Amniotic stem cell (primary cell): ENCODE data around the gene BDP1.
"Not testable (repeated sequence)": the region's sequence is repeated elsewhere in the genome, so short reads cannot be mapped to it uniquely, and the experiment has no call there.

Source experiments
- DNase-seq: peaks from one replicate; lab custom pipeline; 2025; lab: John Stamatoyannopoulos, UW

Gene BDP1

DNA sequence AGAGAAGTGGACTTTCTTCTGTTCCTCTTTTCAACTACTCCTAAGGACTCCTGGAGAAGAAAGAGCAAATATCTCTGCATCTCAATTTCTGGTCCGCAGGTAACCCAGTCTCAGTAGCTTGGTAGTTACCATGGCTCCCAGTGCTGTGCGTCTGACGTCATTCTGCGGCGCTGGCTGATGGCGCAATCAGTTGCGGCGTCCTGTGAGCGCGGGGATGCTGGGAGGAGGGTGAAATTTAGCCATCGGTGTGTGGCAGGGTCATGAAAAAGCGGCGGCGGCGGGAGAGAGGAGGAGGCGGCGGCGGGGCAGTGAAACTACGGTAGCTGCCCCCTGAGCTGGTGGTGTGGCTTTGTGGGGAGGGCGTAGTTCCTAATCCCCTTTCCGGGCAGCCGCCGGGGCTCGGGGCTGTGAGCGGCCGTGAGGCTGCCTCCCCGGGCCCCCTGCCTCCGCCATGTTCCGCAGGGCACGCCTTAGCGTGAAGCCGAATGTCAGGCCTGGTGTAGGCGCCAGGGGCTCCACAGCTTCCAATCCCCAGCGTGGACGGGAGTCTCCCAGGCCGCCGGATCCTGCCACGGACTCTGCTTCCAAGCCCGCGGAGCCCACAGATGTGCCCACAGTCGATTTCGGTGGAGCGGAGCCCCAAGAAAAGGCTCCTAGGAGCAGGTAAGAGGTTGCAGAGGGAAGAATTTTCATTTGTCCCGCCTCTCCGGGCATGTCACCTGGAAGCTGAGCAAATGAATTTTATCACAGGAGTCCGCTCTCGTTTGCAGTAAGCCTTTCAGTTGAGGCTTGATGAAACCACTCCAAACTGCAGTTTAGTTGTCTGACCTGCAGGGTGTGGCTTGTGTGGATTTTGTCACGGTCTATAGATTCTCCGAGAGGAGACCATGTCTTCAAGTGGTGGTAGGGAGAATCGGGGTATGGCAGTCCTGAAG, at the start of gene BDP1:
BDP1 (plus strand) TSS at position 225 of the 935 bp plus-strand sequence; CDS start at position 452, 227 bp downstream.
- DNase-seq: peak; percentile 69

GRCh38 chr5:71410088-71410487, 45.4 kb upstream of the BDP1 start:
- DNase-seq: not testable (repeated sequence)

DNA sequence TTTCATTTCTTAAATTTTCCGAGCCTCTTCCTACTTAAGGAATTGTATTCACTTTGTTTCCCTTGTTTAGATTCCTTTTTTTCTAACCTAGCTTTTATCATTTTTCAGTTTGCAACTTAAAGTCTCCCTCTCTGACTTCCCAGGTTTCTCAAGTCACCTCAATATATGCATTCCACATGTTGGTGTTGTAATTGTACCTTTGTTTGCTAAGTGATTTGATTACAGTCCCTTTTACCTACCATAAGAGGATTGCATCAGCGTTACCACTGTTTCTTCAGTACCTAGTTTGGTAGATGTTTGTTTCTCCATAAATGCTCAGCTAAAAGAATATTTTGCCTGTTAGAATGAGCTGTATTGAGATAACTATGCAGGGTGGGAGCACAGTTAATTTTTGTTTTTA, 39.8 kb upstream of the BDP1 start:
- DNase-seq: not testable (repeated sequence)

DNA sequence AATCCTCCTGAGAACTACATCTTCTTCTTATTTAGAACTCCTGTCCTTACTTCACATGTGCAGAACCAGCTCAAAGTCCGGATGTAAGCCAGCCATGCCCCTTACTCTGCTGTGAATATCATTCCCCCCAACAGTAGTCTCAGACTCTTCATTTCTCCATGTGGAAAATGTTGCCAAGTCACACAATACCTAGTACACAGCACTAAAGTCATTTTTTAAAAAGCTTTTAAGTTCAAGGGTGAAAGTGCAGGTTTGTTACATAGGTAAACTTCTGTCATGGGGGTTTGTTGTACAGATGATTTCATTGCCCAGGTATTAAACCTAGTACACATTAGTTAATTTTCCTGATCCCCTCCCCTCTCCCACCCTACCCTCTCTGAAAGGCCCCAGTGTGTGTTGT, 37.4 kb upstream of the BDP1 start:
- DNase-seq: not testable (repeated sequence)

- not testable (repeated sequence) for DNase-seq
Observed at GRCh38 chr5:71421278-71421677, 34.2 kb upstream of the BDP1 start.

- DNase-seq: not testable (repeated sequence)
Observed at GRCh38 chr5:71423896-71424295, 31.6 kb upstream of the BDP1 start.

GRCh38 chr5:71426686-71427474, 28.6 kb upstream of the BDP1 start:
- not testable (repeated sequence) for DNase-seq

DNA sequence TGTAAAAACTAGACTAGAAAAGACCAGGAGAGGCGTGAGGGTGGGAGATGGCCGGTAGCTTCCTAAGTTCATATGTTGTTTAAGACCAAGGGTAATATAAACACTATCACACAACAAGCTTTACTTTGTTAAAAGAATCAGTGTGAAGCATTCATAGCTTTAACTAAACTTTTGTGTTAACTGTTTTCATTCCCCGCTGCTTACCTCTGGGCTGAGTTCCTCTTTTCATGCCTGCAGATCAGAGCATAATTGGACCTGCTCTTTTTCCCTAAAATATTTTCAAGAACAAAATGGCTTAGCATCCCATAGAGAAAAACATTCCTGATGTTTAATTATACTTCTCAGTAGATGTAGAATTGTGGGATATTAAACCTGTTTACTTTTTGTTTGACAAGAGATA, 23.0 kb upstream of the BDP1 start:
- DNase-seq: not testable (repeated sequence)

DNA sequence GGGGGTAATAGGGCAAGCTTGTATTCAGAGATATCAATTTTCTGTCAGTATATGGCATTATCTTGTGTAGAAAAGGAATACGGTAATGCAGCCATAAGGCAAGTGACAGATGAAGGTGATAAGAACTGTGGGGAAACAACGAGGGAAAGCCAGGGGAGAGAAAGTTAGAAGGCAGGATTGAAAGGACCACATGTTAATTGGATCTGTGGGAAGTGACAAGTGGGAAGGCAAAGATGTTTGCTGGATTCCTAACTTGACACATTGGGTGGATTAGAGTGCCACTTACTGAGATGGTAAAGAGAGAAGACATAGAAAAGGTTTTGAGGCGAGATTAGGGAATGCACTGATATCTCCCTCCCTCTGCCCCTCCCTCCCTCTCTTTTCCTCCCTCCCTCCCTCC, 20.6 kb upstream of the BDP1 start:
- DNase-seq: not testable (repeated sequence)

GRCh38 chr5:71441564-71441963, 13.9 kb upstream of the BDP1 start:
- not testable (repeated sequence) for DNase-seq

GRCh38 chr5:71443891-71444290, 11.6 kb upstream of the BDP1 start:
- DNase-seq: not testable (repeated sequence)

DNA sequence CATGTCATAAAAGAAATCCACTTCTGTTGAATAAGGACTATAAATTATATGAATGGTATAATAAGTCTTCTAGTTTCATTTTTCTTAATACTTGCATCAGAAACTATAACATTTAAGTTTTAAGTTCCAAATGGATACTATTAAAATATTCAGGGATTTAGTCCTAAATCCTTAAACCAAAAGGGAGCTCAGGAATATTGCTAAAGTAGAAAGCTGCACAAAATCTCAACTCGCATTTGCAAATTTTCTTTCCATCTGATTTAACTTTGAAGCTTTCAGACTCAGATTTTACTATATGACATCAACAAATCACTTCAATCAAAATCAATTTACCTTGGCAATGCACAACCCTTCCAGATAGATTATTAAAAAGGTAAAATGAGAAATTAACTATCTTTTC, 10.4 kb upstream of the BDP1 start:
- not testable (repeated sequence) for DNase-seq

GRCh38 chr5:71445523-71446152, 9.8 kb upstream of the BDP1 start:
- not testable (repeated sequence) for DNase-seq

GRCh38 chr5:71446540-71447216, 8.8 kb upstream of the BDP1 start:
- DNase-seq: not testable (repeated sequence)

DNA sequence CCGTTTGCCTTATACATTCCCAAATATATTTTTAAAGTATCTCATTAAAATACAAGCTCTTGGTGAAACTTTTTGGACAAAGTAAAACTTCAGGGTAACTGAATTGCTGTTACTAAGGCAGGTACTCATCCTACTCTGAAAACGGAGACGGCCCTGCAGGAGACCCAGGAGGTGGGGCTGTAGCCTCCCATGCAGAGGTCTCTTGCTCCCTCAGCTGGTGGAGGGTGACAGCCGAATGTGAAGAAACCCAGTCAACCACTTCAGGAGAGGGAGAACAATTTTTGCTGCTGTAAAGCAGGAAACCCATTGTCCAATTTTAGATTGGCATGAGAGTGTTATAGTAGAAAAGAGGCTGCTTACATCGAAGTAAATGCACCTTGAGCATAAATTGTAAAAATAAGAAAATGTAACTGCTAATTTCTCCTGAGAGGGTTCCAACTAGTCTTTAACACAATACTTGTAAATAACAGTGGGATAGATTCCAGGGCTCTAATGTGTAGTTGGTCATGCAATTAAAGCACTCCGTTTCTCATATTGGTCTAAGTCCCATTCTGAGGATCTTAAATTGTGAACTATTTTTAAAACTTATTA, 8.1 kb upstream of the BDP1 start:
- DNase-seq: not testable (repeated sequence)

GRCh38 chr5:71452876-71453275, 2.6 kb upstream of the BDP1 start:
- DNase-seq: no peak

DNA sequence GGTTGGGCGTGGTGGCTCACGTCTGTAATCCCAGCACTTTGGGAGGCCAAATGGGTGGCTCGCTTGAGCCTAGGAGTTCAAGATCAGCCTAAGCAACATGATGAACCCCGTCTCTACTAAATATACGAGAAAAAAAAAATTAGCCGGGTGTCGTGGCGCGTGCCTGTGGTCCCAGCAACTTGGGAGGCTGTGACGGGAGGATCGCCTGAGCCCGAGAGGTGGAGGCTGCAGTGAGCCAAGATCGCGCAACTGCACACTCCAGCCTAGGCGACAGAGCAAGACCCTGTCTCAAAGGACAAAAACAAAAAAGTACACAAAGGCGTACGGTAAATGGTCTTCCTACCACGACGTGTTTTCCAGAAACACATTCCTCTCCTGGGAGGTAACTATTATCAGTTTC, 538 bp upstream of the BDP1 start:
- DNase-seq: no peak

- DNase-seq: no peak
Observed at GRCh38 chr5:71456362-71456743, 902 bp downstream of the BDP1 start.

- no peak for DNase-seq
Observed at GRCh38 chr5:71457106-71457505, 1.7 kb downstream of the BDP1 start.

- DNase-seq: no peak
Observed at GRCh38 chr5:71460693-71461092, 5.2 kb downstream of the BDP1 start.

- DNase-seq: no peak
Observed at GRCh38 chr5:71461360-71461759, 5.9 kb downstream of the BDP1 start.
